HS-5 (cell line): Measurements from ENCODE around the gene SLC29A2.
"Not testable (repeated sequence)": the region's sequence is repeated elsewhere in the genome, so short reads cannot be mapped to it uniquely, and the experiment has no call there.

ENCODE experiments used
- DNase-seq: peaks from one replicate; pipeline ENCODE4 v3.0.0-alpha.2; 2012; ENCODE audit warnings: low read depth

The SLC29A2 gene

GRCh38 chr11:66386171-66387069 lies 14.9 kb upstream of the SLC29A2 start:
- peak; percentile 68 for DNase-seq

DNA sequence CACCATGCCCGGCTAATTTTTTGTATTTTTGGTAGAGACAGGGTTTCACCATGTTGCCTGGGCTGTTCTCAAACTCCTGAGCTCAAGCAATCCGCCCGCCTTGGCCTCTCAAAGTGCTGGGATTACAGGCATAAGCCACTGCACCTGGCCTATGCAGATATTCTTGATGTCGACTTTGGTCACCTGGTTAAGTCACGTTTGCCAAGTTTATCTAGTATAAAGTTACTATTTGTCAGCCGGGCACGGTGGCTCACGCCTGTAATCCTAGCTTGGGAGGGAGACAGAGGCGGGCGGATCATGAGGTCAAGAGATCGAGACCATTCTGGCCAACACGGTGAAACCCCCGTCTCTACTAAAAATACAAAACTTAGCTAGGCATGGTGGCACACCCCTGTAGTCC lies 12.8 kb upstream of the SLC29A2 start:
- not testable (repeated sequence) for DNase-seq

DNA sequence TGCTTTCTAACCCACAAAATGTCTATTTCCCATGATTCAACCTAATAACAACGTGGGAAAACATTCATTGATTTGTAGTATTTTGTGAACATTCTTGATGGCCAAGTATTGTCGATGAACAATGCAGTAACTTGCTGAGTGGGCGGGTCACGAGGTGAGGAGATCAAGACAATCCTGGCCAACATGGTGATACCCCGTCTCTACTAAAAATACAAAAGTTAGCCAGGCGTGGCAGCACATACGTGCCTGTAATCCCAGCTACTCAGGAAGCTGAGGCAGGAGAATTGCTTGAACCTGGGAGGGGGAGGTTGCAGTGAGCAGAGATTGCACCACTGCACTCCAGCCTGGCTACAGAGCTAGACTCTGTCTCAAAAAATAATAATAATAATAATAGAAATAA lies 8.7 kb upstream of the SLC29A2 start:
- DNase-seq, result not testable (repeated sequence)

DNA sequence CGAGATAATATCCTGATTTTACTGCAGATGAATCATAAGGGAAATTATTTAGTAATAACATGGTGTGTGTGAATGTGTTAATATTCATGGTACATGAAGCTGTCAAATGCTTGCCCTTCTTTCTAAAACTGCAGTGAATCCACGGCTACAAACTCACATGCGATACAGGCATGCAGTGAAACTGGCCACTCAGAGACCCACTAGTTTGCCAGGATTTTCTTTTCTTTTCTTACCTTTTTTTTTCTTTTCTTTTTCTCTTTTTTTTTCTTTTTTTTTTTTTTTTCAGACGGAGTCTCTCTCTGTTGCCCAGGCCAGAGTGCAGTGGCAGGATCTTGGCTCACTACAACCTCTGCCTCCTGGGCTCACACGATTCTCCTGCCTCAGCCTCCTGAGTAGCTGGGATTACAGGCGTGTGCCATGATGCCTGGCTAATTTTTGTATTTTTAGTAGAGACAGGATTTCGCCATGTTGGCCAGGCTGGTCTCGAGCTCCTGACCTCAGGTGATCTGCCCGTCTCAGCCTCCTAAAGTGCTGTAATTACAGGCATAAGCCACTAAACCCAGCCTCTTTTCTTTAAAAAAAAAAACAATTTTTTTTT lies 2.2 kb upstream of the SLC29A2 start:
- not testable (repeated sequence) for DNase-seq

DNA sequence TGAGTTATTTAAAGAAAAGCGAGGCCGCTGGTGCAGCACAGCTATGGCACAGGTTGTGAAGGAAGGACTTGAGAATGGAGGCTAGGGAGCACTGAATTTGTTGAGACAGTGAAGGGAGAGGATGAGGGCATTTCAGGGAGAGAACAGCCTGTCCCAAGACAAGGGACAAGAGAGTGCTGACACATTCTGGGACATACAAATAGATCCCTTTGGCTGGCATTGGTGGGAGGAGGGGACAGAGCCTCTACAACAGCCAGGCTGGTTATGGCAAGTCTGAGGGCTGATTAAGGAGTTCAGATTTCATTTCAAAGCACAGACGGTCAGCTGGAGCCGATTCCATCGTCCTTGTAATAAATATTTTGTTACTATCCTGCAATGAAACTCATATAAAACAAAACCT lies 1.7 kb upstream of the SLC29A2 start:
- no peak for DNase-seq

- no peak for DNase-seq
These were observed 2.3 kb downstream of the SLC29A2 start for GRCh38 chr11:66369073-66369894.

DNA sequence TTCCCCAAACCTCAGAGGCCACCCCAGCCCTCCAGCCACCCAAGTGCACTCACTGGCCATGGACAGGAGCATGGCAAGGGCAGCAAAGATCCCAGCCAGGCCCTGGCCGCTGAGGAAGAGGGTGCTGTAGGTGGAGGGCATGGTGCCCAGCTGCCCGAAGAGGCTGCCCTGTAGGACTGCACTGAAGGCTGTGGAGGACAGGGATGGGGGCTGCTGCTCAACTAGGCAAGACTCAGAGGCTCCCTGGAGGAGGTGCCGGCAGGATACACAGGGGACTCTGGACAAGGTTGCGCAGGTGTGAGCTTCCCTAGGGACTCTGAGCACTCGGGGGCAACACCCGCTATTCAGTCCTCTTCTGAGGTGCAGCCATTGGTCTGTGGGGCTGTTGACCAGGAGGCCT lies 3.1 kb downstream of the SLC29A2 start:
- DNase-seq, result no peak

GRCh38 chr11:66367561-66368312 lies 3.8 kb downstream of the SLC29A2 start:
- no peak for DNase-seq

DNA sequence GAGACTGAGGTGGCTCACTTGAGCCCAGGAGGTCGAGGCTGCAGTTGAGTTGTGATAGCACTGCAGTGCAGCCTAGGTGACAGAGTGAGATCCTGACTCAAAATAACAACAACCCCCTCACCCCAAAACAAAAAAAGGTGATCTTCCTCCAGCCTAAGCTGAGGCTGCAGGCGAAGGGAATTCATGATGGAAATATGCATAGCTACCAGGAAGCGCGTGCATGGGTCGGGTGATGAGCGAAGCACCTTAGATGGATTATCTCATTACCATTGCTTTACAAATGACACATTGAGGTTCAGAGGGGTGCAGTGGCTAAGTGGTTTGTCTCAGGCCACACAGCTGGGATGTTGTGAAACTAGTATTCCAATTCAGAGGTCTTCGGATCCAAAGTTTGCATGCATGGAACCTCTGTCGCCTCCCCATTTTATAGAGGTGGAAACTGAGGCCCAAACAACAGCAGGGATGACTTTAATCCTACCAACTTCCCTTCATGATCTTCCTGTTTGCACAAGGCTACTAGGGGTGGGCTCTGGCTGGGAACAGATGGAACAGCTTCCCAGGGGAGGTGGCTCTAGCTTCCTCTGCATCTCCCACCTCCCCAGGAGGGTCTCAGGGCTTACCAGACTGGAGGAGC lies 4.6 kb downstream of the SLC29A2 start:
- no peak for DNase-seq

DNA sequence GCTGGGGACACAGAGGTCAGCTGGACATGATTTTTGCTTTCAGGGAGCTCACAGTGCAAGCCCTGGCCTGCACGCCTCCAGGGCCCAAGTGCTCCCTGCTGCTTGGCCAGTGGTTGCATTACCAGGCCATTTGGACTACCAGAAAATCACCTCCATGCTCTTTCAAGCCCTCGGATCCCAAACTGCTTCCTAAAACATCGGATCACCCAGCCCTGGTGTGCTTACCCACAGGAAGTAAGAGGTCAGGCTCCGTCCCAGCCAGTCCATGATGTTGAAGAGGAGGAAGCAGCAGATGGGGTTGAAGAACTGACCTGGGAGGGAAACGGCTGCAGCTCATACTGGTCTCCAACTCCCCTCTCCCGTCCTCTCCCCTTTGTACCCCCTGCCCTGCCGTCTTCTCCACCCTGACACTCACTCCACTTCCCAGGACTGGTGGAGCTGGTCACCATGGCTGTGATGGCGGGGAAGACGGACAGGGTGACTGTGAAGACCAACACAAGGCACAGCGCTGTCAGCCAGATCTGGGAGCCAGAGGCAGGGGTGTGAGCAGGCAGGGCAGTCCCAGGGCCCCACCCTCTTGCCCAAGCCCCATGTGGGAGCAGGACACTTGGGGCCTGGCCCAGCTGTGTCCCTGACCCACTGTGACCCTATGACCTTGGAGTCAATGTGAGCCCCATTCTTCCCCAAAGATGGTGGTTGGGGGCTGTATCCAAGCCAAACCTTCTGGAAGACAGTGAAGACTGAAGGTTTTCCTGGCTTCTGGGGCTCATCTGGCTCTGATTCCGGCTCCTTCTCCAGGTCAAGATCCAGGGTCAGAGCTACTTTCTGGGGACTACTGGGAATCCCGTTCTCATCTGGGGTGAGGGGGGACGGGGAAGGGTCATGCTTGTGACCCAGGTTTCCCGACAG lies 5.6 kb downstream of the SLC29A2 start:
- no peak for DNase-seq

DNA sequence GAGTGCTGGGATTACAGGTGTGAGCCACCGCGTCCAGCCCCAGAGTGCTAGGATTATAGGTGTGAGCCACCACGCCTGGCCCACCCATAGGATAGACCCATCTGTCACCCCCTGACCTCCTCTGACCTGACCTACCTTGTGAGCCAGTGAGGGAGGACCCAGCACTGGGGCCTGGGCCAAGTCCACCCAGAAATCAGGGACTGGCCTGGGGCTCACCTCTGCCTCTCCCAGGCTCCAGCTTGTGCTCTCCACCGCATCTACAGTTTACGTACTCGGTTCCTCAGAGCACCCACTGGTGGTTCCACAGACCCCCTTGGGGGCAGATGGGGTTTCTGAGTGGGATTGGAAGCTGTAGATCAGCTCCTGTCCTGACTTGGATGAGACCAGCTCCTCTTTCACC lies 6.4 kb downstream of the SLC29A2 start:
- DNase-seq, result no peak

- DNase-seq, result no peak
These were observed 7.6 kb downstream of the SLC29A2 start for GRCh38 chr11:66363805-66364535.

GRCh38 chr11:66363187-66363601 lies 8.4 kb downstream of the SLC29A2 start:
- DNase-seq, result no peak

DNA sequence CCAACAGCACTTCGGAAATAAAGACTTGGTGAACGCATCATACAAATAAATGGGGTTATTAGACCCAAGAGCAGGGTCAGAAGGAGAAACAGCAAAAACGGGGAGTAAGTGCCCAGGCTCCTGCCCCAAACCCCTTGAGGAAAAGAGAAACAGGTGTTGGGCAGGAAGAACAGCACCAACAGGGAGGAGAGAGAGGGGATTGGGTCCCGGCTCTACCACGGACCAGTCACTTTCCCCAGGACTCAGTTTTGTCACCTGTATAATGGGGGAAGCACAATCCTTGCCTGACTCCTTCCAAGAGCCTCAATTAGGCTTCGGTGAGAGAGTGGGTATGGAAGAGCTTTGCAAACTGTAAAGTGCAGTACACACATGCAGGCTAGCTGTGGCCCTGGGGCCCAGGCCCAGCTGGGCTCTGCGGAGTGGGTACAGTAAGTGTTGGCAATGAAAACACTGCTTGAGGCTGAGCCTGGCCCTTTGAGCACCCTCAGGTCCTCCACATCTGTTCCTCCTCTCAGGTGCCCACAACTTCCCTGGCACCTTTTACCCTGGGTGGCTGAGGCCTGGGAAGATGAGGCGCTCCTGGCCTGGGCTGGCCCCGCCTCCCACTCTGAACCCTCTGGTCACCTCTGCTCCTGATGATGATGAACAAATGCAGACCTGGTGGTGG lies 8.9 kb downstream of the SLC29A2 start:
- no peak for DNase-seq

DNA sequence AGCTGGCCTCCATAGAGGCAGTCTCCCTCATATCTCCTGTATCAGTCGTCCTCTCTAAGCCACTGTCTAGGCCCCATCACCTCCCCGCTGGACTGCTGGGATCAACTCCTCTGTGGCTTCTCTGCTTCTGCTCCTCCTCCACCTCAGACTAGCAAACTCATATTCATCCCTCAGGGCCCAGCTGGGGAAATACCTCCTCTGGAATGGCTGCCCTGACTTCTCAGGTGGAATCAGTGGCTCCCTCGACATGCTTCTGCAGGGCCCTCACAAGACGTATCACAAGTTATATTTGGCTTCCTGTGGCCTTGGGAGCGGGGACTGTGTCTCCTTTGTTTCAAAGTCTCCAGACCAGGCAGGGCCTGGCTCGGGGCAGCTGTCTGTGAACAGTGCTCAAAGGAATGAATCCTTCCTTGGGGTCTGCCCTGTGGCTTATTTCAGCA lies 10.0 kb downstream of the SLC29A2 start:
- DNase-seq, result no peak

DNA sequence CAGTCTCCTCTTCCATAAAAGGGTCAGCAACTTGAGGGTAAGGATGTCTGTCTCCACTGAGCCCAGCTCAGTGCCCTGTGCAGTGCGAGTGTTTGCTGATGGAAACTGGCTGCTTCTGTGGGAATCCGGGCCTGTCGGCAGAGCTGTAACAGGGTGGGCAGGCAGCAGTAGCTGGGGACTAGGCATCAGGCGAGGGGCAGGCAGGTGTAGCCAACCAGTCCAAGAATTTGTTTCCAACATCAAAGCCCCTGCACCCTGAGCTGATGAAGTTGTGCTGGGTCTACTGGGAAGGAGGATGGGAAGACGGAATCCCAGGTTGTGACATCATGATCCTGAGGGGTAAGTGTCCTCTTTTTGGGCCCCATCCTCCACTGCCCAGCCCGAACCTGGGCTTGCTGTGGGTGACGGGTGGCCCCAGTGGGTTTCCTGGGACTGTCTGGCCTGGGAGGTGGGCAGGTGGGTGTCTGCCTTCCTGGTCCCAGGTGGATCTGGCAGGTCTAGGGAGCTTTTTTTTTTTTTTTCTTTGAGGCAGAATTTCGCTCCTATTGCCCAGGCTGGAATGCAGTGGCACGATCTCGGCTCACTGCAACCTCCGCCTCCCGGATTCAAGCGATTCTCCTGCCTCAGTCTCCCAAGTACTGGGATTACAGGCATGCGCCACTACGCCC lies 11.0 kb downstream of the SLC29A2 start:
- DNase-seq, result no peak

DNA sequence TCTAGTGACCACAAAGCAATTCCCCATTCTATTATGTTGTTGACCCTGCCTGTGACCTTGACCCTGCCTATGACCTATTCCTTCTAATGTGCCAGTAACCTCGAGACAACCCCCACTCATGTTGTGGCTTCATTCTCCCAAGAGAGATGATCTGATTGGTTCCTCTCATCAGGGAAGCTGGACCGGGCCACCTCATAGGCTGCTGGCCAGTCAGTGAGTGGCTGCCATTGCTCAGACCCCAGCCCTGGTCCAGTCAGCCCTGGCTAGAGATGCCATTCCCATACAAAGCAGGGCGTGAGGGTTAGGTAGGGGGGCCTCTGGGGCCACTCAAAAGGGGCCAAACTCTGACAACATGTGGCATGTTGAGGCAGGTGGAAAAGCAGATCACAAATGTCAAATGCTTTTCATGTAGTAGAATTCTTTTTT lies 11.9 kb downstream of the SLC29A2 start:
- DNase-seq, result no peak

DNA sequence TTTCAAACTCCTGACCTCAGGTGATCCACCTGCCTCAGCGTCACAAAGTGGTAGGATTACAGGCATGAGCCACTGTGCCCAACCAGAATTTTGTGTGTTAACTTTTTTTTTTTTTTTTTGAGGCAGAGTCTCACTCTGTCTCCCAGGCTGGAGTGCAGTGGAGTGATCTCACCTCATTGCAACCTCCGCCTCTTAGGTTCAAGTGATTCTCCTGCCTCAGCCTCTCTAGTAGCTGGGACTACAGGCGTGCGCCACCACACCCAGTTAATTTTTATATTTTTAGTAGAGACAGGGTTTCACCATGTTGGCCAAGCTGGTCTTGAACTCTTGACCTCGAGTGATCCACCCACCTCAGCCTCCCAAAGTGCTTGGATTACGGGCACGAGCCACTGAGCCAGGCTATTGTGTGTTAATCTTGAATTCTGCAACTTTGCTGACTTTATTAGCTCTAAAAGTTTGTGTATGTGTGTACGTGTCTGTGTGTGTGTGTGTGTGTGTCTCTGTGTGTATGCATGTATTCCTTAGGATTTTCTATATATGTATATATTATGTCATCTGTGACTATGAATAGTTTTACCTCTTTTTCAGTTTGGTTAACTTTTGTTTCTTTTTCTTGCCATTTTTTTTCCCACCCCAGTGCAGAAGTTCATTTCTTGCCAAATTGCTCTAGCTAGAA lies 20.9 kb downstream of the SLC29A2 start:
- not testable (repeated sequence) for DNase-seq
